PC-3 (cell line): ENCODE results near the gene R3HDM2. TPM values are rescaled to one million over a fixed set of nuclear protein-coding genes. Genes with fewer than 3 reads are reported as not detected.
A peak's percentile ranks its signal among the peaks of the same experiment; 100 is the strongest.

ENCODE experiments used
- ATAC-seq: fragments of 200-7000 bp; cut with Tn5 transposase; 2 replicates; pipeline ENCODE4 v1.9.1; 2020; ENCODE audit warnings: mild to moderate bottlenecking, moderate library complexity
- BruUV-seq: library from RNA; stranded (reverse); fragments of 400-500 nt; replicated peaks from 2 replicates; lab custom pipeline; 2021; lab: Mats Ljungman, UMichigan
- CTCF ChIA-PET: fragments of 300-600 bp; sonication (Branson Sonifier 250); formaldehyde crosslinking; loops from one replicate; lab custom pipeline; 2022; ENCODE audit warnings: antibody characterized with exemption; lab: Charles Lee
- POLR2A ChIA-PET: fragments of 300-600 bp; sonication (Branson Sonifier 250); formaldehyde crosslinking; loops from one replicate; lab custom pipeline; 2022; ENCODE audit warnings: antibody characterized with exemption; ENCODE audit not compliant: unreplicated experiment; lab: Charles Lee
- DNase-seq: peaks from one replicate; pipeline ENCODE4 v3.0.0-alpha.2; 2015
- H2AFZ ChIP-seq: fragments of 300-600 bp; sonication (generic); 2 replicates; pipeline ENCODE4 v1.6.0; 2016; ENCODE audit warnings: antibody characterized with exemption, low read length
- H3F3A ChIP-seq: fragments of 300-600 bp; sonication (generic); one replicate; pipeline ENCODE4 v1.6.0; 2017; ENCODE audit warnings: antibody characterized with exemption, low read length, control low read depth, mild to moderate bottlenecking; ENCODE audit not compliant: unreplicated experiment
- H3K27ac ChIP-seq: fragments of 300-600 bp; sonication (generic); 2 replicates; pipeline ENCODE4 v1.5.1; 2016; ENCODE audit warnings: mild to moderate bottlenecking, low read length
- H3K27me3 ChIP-seq: fragments of 300-600 bp; sonication (generic); 2 replicates; pipeline ENCODE4 v1.6.1; 2016; ENCODE audit warnings: low read length, mixed read lengths
- H3K36me3 ChIP-seq: fragments of 300-600 bp; sonication (generic); 2 replicates; pipeline ENCODE4 v1.6.1; 2016; ENCODE audit warnings: low read depth, mixed run types, low read length, mixed read lengths
- H3K4me1 ChIP-seq: fragments of 300-600 bp; sonication (generic); 2 replicates; pipeline ENCODE4 v1.5.1; 2016; ENCODE audit warnings: low read length; ENCODE audit not compliant: insufficient read depth
- H3K4me2 ChIP-seq: fragments of 300-600 bp; sonication (generic); 2 replicates; pipeline ENCODE4 v1.6.0; 2016; ENCODE audit warnings: low read length
- H3K4me3 ChIP-seq: fragments of 300-600 bp; sonication (generic); 2 replicates; pipeline ENCODE4 v1.5.1; 2016; ENCODE audit warnings: mild to moderate bottlenecking, low read length, mixed read lengths
- H3K79me2 ChIP-seq: fragments of 300-600 bp; sonication (generic); 2 replicates; pipeline ENCODE4 v1.6.1; 2017; ENCODE audit warnings: low read length, mixed read lengths
- H3K9ac ChIP-seq: fragments of 300-600 bp; sonication (generic); 2 replicates; pipeline ENCODE4 v1.6.0; 2016; ENCODE audit warnings: mild to moderate bottlenecking, low read length
- H3K9me2 ChIP-seq: fragments of 300-600 bp; sonication (generic); replicated peaks from 2 replicates; pipeline ENCODE4 v1.6.1; 2016; ENCODE audit warnings: mixed run types, low read length, mixed read lengths
- H3K9me3 ChIP-seq: fragments of 300-600 bp; sonication (generic); 2 replicates; pipeline ENCODE4 v1.6.1; 2016; ENCODE audit warnings: low read length, mixed read lengths
- H4K20me1 ChIP-seq: fragments of 300-600 bp; sonication (generic); 2 replicates; pipeline ENCODE4 v1.6.1; 2016; ENCODE audit warnings: low read length, mixed read lengths
- EZH2 ChIP-seq: fragments of 300-600 bp; sonication (generic); IDR thresholded peaks from one replicate; pipeline ENCODE4 v1.6.1; 2017; ENCODE audit warnings: antibody characterized with exemption, mild to moderate bottlenecking, low read length; ENCODE audit not compliant: unreplicated experiment
- EZH2phosphoT487 ChIP-seq: fragments of 300-600 bp; sonication (generic); IDR thresholded peaks from 2 replicates; pipeline ENCODE4 v1.6.1; 2018; ENCODE audit warnings: mild to moderate bottlenecking, antibody characterized with exemption, low read length, borderline replicate concordance
- intact Hi-C: fragments of 100-400 bp; cut with micrococcal nuclease; formaldehyde crosslinking; loops from 2 replicates; pipeline ENCODE4 v1.9.0; 2023
- total RNA-seq: library from RNA; depleted of rRNA; stranded (reverse); fragments of >200 nt; gene quantifications from 2 replicates; pipeline ENCODE4 v1.2.3, GENCODE V29; 2014
- TF ChIP-seq, protein P1 (sequence below): fragments of 300-600 bp; sonication (generic); conservative IDR thresholded peaks from 2 replicates; pipeline ENCODE4 v1.5.1; 2017; ENCODE audit warnings: antibody characterized with exemption, low read depth, mild to moderate bottlenecking, low read length

The R3HDM2 gene
- total RNA-seq, 1 experiment from 2014 or later = 14.0 TPM

DNA sequence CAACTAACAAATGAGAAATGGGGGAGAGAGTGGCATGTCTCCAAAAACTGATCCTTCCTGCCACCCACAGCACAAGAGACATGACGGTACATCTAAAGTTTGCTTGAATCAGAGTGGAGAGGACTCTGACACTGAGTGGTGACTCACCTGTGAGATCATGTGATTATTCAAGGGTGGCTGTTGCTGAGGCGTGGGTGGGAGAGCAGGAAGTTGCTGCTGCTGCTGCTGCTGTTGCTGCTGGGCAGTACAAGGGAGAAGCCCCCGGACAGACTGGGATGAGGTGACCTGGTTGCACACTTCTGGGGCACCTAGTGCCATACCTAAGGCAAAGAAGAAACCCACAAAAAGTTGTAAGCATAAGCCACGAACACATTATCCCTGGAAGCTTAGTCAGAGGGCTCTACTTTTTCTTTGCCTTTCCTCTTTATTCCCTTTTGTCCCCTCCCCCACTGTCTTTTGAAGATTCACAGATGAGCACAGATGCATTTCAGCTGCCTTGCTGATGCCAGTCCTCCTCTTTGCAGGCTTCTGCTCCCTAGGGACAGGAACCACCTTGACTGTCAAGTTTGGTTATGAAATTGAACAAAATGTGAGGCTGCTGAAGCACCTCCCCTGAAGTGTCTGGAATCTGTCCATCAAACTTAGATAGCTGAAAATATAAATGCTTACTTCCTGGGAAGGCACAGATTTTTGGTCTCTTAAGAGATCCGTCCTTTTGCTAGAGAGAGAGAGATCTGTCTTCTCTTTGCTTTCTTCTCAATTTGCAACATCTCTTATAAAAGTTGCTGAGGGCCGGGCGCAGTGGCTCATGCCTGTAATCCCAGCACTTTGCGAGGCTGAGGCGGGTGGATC, 150.4 kb downstream of the R3HDM2 start:
- Histone ChIP-seq H3K4me3 (peak overlapping the region; percentile 26; the same call in 1 of the 2 replicates), H4K20me1 (no peaks in the 10 kb centered on the region), H2AFZ (peak overlapping the region; percentile 28), H3K36me3 (peaks cover 4% of the 10 kb centered on the region; the same call in 1 of the 2 replicates), H3K27me3 (no peaks in the 10 kb centered on the region), H3F3A (no peaks in the 10 kb centered on the region), H3K4me1 (peaks cover 29% of the 10 kb centered on the region), H3K9me3 (no peaks in the 10 kb centered on the region), H3K9me2 (no peaks in the 10 kb centered on the region), H3K4me2 (peak overlapping the region; percentile 74), H3K27ac (peak overlapping the region; percentile 87), H3K79me2 (no peaks in the 10 kb centered on the region), H3K9ac (peak overlapping the region; percentile 53)
- TF ChIP-seq, protein P1, sequence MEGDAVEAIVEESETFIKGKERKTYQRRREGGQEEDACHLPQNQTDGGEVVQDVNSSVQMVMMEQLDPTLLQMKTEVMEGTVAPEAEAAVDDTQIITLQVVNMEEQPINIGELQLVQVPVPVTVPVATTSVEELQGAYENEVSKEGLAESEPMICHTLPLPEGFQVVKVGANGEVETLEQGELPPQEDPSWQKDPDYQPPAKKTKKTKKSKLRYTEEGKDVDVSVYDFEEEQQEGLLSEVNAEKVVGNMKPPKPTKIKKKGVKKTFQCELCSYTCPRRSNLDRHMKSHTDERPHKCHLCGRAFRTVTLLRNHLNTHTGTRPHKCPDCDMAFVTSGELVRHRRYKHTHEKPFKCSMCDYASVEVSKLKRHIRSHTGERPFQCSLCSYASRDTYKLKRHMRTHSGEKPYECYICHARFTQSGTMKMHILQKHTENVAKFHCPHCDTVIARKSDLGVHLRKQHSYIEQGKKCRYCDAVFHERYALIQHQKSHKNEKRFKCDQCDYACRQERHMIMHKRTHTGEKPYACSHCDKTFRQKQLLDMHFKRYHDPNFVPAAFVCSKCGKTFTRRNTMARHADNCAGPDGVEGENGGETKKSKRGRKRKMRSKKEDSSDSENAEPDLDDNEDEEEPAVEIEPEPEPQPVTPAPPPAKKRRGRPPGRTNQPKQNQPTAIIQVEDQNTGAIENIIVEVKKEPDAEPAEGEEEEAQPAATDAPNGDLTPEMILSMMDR = no peak
- TF ChIP-seq EZH2phosphoT487 = no peak
- TF ChIP-seq EZH2 = no peak
- CTCF ChIA-PET = no interaction called here
- intact Hi-C loops = no loop called here
- POLR2A ChIA-PET = no interaction called here
- ATAC-seq (peak; percentile 96), DNase-seq (peak; percentile 92)
- no TSS peak for BruUV-seq

DNA sequence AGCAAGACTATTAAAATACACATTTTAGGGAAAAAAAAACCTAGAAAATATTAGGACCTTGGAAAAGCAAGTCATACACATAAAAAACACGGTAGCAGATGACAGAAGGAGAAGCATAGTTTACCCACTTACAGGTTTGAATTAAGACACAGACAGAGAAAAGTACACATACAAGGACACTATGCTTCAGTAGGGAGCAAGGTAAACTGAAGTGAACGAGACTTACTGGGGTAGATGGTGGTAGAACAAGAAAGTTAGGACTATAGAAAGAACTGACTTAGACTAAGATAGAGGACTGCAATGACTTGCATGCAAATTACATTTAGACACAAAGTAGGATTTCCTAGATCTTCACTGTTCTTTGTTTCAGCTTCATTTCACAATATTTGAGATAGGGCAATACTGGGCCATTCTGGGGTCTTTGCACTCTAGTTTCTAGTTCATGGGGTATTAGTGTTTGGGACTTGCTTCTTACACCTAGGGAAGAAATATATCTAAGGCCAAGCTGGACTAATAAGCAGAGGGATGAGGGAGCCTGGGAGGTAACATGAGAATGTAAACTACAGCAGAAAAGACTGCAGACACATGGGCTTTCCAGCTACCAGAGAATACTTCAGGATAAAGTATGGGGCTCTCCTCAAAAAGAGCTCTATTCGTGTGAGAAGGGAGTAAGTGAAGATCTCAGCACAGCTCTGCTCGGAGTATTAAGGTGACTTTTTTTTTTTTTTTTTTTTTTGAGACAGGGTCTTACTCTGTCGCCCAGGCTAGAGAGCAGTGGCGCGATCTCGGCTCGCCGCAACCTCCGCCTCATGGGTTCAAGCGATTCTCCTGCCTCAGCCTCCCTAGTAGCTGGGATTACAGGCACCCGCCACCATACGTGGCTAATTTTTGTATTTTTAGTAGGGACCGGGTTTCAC, 152.1 kb downstream of the R3HDM2 start:
- ChIA-PET CTCF (no interaction called here), POLR2A (no interaction called here)
- no peak for TF ChIP-seq EZH2phosphoT487
- TF ChIP-seq, protein P1 = no peak
- no peak for TF ChIP-seq EZH2
- no peak overlapping the region for H3K4me3 ChIP-seq
- H3K27ac ChIP-seq = no peak overlapping the region
- H4K20me1 ChIP-seq = no peaks in the 10 kb centered on the region
- no peaks in the 10 kb centered on the region for H3K9me3 ChIP-seq
- no peaks in the 10 kb centered on the region for H3K9me2 ChIP-seq
- no peaks in the 10 kb centered on the region for H3F3A ChIP-seq
- no peak overlapping the region for H3K9ac ChIP-seq
- ATAC-seq (no peak), DNase-seq (no peak)
- BruUV-seq = no TSS peak
- H3K4me1 ChIP-seq = peaks cover 29% of the 10 kb centered on the region
- H3K79me2 ChIP-seq = no peaks in the 10 kb centered on the region
- no peak overlapping the region for H2AFZ ChIP-seq
- intact Hi-C loops = no loop called here
- peaks cover 3% of the 10 kb centered on the region for H3K36me3 ChIP-seq
- no peaks in the 10 kb centered on the region for H3K27me3 ChIP-seq
- H3K4me2 ChIP-seq = no peak overlapping the region
